GM12891 (cell line): Measurements from ENCODE around the gene TSPY10. TPM values are rescaled to one million over a fixed set of nuclear protein-coding genes. Genes with fewer than 3 reads are reported as not detected.
"Not testable (repeated sequence)": the region's sequence is repeated elsewhere in the genome, so short reads cannot be mapped to it uniquely, and the experiment has no call there.

Source experiments
- DNase-seq: peaks from one replicate; pipeline ENCODE4 v3.0.0; 2011; ENCODE audit warnings: low spot score; ENCODE audit not compliant: insufficient read length
- FAIRE-seq: peaks from 2 replicates; lab custom pipeline; 2011; peaks lifted over from hg19 to GRCh38; lab: Jason Lieb, UNC
- polyA plus RNA-seq: library from polyadenylated mRNA; unstranded; fragments of >200 nt; gene quantifications from one replicate; pipeline ENCODE4 v1.2.1, GENCODE V29; 2012; ENCODE audit warnings: low read depth, missing spikeins, inconsistent platforms; ENCODE audit not compliant: missing spikeins

TSPY10 gene
- polyA plus RNA-seq = not detected

- not testable (repeated sequence) for DNase-seq, FAIRE-seq
These were observed at the start of gene TSPY10 for GRCh38 chrY:9527580-9527979. Gene TSPY10, plus strand, starts transcription at chrY:9527880. Its CDS starts 46 bp downstream, at chrY:9527926.

- not testable (repeated sequence) for FAIRE-seq, DNase-seq
These were observed 40.7 kb upstream of the TSPY10 start, which contains the start of gene TSPY9 for GRCh38 chrY:9486967-9487366. Gene TSPY9, plus strand, starts transcription at chrY:9487267. Its CDS starts 46 bp downstream, at chrY:9487313.

- not testable (repeated sequence) for DNase-seq, FAIRE-seq
These were observed 23.3 kb upstream of the TSPY10 start for GRCh38 chrY:9504396-9504795.

GRCh38 chrY:9516287-9516686 lies 11.4 kb upstream of the TSPY10 start:
- FAIRE-seq = not testable (repeated sequence)

More at GRCh38 chrY:9516287-9516686, 11.4 kb upstream of the TSPY10 start:
- not testable (repeated sequence) for DNase-seq
